Myocyte (in vitro differentiated cells): ENCODE data around the gene CRLF1. TPM values are rescaled to one million over a fixed set of nuclear protein-coding genes. Genes with fewer than 3 reads are reported as not detected.

Source experiments
- DNase-seq: peaks from one replicate; pipeline ENCODE4 v3.0.0-alpha.2; 2012; ENCODE audit warnings: low read depth
- total RNA-seq: library from RNA; depleted of rRNA; stranded (reverse); fragments of >200 nt; gene quantifications from 2 replicates; pipeline ENCODE4 v1.2.3, GENCODE V29; 2014

Gene CRLF1
- total RNA-seq, 1 donor from 2014 or later = 0.11 TPM

DNA sequence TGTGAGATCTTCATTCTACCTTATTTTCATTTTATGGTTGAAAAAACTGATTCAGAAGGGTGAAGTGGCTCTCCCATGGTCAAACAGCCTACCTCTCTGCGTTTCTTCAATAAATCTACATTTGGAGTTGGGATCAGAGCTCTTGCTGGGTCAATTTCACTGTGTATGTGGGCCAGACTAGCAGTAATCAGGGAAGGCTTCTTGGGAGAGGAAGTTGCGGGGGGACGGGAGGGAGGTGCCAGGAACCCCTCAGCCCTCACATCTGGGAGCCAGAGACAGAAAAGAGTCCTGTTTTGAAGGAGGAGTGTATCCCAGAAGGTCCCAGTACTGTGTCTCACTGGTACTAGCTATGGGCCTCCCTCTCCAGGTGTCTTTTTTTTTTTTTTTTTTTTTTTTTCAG lies 48.0 kb downstream of the CRLF1 start:
- DNase-seq = no peak

DNA sequence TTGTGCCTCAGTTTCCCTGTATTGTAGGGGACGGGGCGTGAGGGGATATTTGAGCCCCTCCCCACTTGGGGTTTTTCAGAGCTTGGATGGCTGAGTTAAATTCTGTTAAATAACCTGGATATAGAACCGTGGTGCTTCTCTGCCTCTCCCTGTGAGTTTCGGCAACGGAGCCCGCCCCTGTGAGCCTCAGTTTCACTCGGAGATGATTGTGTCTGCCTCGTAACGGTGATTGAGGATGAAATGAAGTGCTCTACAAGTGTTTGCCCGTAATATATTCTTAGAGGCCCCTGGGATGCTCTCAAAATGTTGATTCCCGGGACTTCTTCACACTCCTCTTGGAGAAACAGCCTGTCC lies 48.4 kb downstream of the CRLF1 start:
- no peak for DNase-seq

DNA sequence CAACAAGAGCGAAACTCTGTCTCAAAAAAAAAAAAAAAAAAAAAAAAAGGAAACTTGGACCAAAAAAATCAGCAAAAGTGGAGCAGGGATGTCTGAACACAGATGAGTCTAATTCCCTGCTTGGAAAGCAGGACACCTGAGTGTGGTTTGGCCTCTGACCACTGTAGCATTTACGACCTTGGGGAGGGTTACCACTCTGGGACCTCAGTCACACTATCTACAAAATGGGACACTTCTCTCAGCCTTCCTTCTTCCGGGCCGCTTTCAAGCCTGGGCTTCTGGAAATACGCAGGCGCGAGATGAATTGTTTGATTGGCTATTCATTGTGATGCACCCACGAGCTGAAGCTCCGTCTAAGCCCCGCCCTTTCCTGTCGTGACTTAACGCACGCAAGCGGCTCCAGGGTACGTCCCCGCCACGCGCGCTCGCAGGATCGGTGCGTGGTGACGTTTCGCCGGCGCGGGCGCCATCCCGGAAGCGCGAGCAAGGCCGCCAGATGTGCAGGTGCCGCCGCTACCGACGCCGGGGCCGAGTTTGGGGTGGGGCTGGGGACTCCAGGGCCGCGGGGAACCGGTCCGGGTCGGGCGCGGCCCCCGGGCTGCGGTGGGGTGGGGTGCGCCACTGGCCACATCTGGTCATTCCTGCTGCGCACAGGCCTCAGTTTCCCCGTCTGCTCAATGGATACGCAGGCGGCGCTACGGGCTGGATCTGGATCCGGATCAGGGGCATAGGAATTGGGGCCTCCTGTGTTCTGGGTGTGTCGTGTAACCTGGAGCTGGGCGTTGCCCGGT lies 49.0 kb downstream of the CRLF1 start, which contains the start of gene KXD1:
KXD1 (plus strand) TSS at position 460 of the 791 bp plus-strand sequence. CDS start 4,187 bp downstream, outside the sequence.
- DNase-seq = peak; percentile 99

DNA sequence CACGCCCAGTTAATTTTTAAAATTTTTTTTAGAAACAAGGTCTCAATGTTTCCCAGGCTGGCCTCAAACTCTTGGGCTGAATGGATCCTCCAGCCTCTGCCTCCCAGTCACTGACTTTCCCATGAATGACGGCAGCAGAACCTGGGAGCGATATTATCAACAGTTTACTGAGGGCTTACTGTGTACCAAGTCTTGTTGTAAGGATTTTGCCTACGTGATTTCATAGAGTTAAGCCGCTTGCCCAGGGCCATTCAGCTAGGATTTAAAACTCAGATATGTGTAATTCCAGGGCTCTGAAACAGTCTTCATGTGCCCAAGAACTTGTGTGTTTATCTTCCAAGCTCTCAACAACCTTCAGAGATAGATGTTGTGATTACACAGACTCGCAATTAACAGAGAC lies 55.0 kb downstream of the CRLF1 start:
- no peak for DNase-seq

- DNase-seq = peak; percentile 24
Measured at GRCh38 chr19:18543814-18544475, 62.7 kb downstream of the CRLF1 start.

Other genes starting within 250 kb of the CRLF1 start
- 104 and 116 TPM in 2 replicates for gene GDF15, start 220.6 kb downstream of the CRLF1 start, total RNA-seq
- not detected in 2 replicates for gene LRRC25, start 209.2 kb downstream of the CRLF1 start, total RNA-seq
- 124 and 134 TPM in 2 replicates for gene SSBP4, start 187.4 kb downstream of the CRLF1 start, total RNA-seq
- 5.0 and 11.7 TPM in 2 replicates for gene ISYNA1, start 168.7 kb downstream of the CRLF1 start, total RNA-seq
- 8.1 and 10.0 TPM in 2 replicates for gene ELL, start 84.7 kb downstream of the CRLF1 start, total RNA-seq
- 295 and 304 TPM in 2 replicates for gene FKBP8, start 63.2 kb downstream of the CRLF1 start, total RNA-seq
- 75.0 and 82.4 TPM in 2 replicates for gene KXD1, start 48.9 kb downstream of the CRLF1 start, total RNA-seq
- 567 and 699 TPM in 2 replicates for gene UBA52, start 34.9 kb downstream of the CRLF1 start, total RNA-seq
- gene REX1BD, start 18.0 kb downstream of the CRLF1 start, total RNA-seq = 64.0 and 76.1 TPM in 2 replicates
- gene TMEM59L, start 6.1 kb upstream of the CRLF1 start, total RNA-seq = 0.64 TPM in 1 of 2 replicates, not detected in the other
- 3.5 and 3.9 TPM in 2 replicates for gene KLHL26, start 30.2 kb upstream of the CRLF1 start, total RNA-seq
- 2.8 and 3.3 TPM in 2 replicates for gene CRTC1, start 76.9 kb upstream of the CRLF1 start, total RNA-seq
- gene COMP, start 184.5 kb upstream of the CRLF1 start, total RNA-seq = not detected in 2 replicates
- 47.4 and 63.5 TPM in 2 replicates for gene UPF1, start 225.2 kb upstream of the CRLF1 start, total RNA-seq